CD4-positive, alpha-beta T cell (primary cell): ENCODE results near the gene B4GALT1. TPM values are rescaled to one million over a fixed set of nuclear protein-coding genes. Genes with fewer than 3 reads are reported as not detected.

Experiments
- ATAC-seq: fragments of 200-7000 bp; cut with Tn5 transposase; one replicate; pipeline ENCODE4 v1.10.0; 2022; ENCODE audit warnings: mild to moderate bottlenecking; ENCODE audit not compliant: poor library complexity
- CTCF ChIA-PET: fragments of 350-600 bp; sonication (Branson Sonifier 250); formaldehyde crosslinking; loops from one replicate; lab custom pipeline; 2021; ENCODE audit warnings: antibody characterized with exemption, inconsistent platforms; lab: Charles Lee
- POLR2A ChIA-PET: fragments of 350-600 bp; sonication (Branson Sonifier 250); formaldehyde crosslinking; loops from one replicate; lab custom pipeline; 2021; ENCODE audit warnings: antibody characterized with exemption, inconsistent platforms; lab: Charles Lee
- DNase-seq, 14 experiments: peaks; one replicate each; pipeline ENCODE4 v3.0.0-alpha.2; 2013 to 2020; ENCODE audit warnings: mixed read lengths in 2 of 14
- H3K27ac ChIP-seq, 2 donors: one replicate each; pipeline versions ENCODE4 v1.5.1 to v1.7.0; 2013; ENCODE audit warnings: low read length in 2 of 2, low read depth in 1 of 2, mild to moderate bottlenecking in 1 of 2
- H3K27me3 ChIP-seq, 2 experiments: 1 replicate in 1 of 2; 2 replicates in 1 of 2; pipeline versions ENCODE4 v1.6.1 to v1.7.0; 2013; ENCODE audit warnings: low read length in 2 of 2, control low read depth in 1 of 2, mild to moderate bottlenecking in 1 of 2, moderate library complexity in 1 of 2; ENCODE audit not compliant: insufficient read depth in 2 of 2, control insufficient read depth in 1 of 2
- H3K36me3 ChIP-seq: one replicate; pipeline ENCODE4 v1.6.1; 2013; ENCODE audit warnings: low read length, control low read depth; ENCODE audit not compliant: insufficient read depth
- H3K4me1 ChIP-seq: one replicate; pipeline ENCODE4 v1.6.1; 2013; ENCODE audit warnings: low read length, control low read depth; ENCODE audit not compliant: insufficient read depth
- H3K4me3 ChIP-seq: one replicate; pipeline ENCODE4 v1.5.1; 2013; ENCODE audit warnings: mild to moderate bottlenecking, low read length, moderate library complexity
- H3K9me3 ChIP-seq, 2 experiments: 1 replicate in 1 of 2; 2 replicates in 1 of 2; pipeline versions ENCODE4 v1.6.1 to v1.7.0; 2013; ENCODE audit warnings: low read length in 2 of 2, mild to moderate bottlenecking in 2 of 2, control low read depth in 1 of 2, moderate library complexity in 1 of 2; ENCODE audit not compliant: control insufficient read depth in 1 of 2, insufficient read depth in 1 of 2
- H3K27ac Mint-ChIP-seq: one replicate; pipeline ENCODE4 v1.8.0; 2020; ENCODE audit warnings: mixed read lengths
- H3K27me3 Mint-ChIP-seq: one replicate; pipeline ENCODE4 v1.8.0; 2021; ENCODE audit warnings: mixed read lengths
- H3K36me3 Mint-ChIP-seq: one replicate; pipeline ENCODE4 v1.8.0; 2021; ENCODE audit warnings: low read depth, mixed read lengths
- H3K4me1 Mint-ChIP-seq: one replicate; pipeline ENCODE4 v1.8.0; 2021; ENCODE audit warnings: low read depth, mixed read lengths
- H3K4me3 Mint-ChIP-seq: one replicate; pipeline ENCODE4 v1.8.0; 2020; ENCODE audit warnings: mild to moderate bottlenecking, mixed read lengths
- H3K9me3 Mint-ChIP-seq: one replicate; pipeline ENCODE4 v1.8.0; 2020; ENCODE audit warnings: mixed read lengths
- CTCF ChIP-seq: fragments of 200-600 bp; IDR thresholded peaks from one replicate; pipeline ENCODE4 v1.8.0; 2022; ENCODE audit warnings: antibody characterized with exemption, mild to moderate bottlenecking
- intact Hi-C, 2 experiments: fragments of 100-400 bp; cut with DNase I in 1 of 2; cut with micrococcal nuclease in 1 of 2; formaldehyde crosslinking; loops; one replicate each; pipeline versions ENCODE4 v1.15.1 to v1.9.0; 2023 to 2025; cut with DNase I, micrococcal nuclease
- total RNA-seq, 174 experiments: library from RNA in 2 of 174; stranded (reverse) in 2 of 174; gene quantifications; one replicate each; pipeline ENCODE4 v1.2.3 and lab custom pipeline; 2021 to 2026

B4GALT1 gene
- total RNA-seq, 2 experiments from 2014 or later, result 74.7 to 77.0 TPM

GRCh38 chr9:33103501-33104281 is 63.4 kb downstream of the B4GALT1 start:
- H3K9me3 ChIP-seq, result no peaks in the 10 kb centered on the region
- H3K4me3 Mint-ChIP-seq, result no peak overlapping the region
- no peak overlapping the region for H3K27ac Mint-ChIP-seq
- no peaks in the 10 kb centered on the region for H3K36me3 Mint-ChIP-seq
- H3K9me3 Mint-ChIP-seq, result no peaks in the 10 kb centered on the region
- CTCF ChIA-PET, result no interaction called here
- no peak overlapping the region for H3K27ac ChIP-seq
- POLR2A ChIA-PET, result no interaction called here
- H3K36me3 ChIP-seq, result no peaks in the 10 kb centered on the region
- no peak for TF ChIP-seq CTCF
- no peak for ATAC-seq
- no peaks in the 10 kb centered on the region for H3K27me3 ChIP-seq
- H3K4me1 ChIP-seq, result no peaks in the 10 kb centered on the region
- no peak overlapping the region for H3K4me3 ChIP-seq
- no peak for DNase-seq
- H3K4me1 Mint-ChIP-seq, result no peaks in the 10 kb centered on the region
- intact Hi-C loops, result no loop called here
- H3K27me3 Mint-ChIP-seq, result no peaks in the 10 kb centered on the region

- ATAC-seq, result no peak
- Mint-ChIP-seq H3K27me3 (no peaks in the 10 kb centered on the region), H3K9me3 (no peaks in the 10 kb centered on the region), H3K27ac (no peak overlapping the region), H3K4me1 (no peaks in the 10 kb centered on the region), H3K36me3 (no peaks in the 10 kb centered on the region), H3K4me3 (no peak overlapping the region)
- Histone ChIP-seq H3K4me3 (no peak overlapping the region), H3K27ac (no peak overlapping the region), H3K9me3 (no peaks in the 10 kb centered on the region), H3K27me3 (no peaks in the 10 kb centered on the region), H3K36me3 (no peaks in the 10 kb centered on the region), H3K4me1 (no peaks in the 10 kb centered on the region)
- ChIA-PET CTCF (no interaction called here), POLR2A (no interaction called here)
- DNase-seq, result no peak
- no peak for TF ChIP-seq CTCF
- intact Hi-C loops, result no loop called here
Observed at GRCh38 chr9:33102551-33103210, 64.5 kb downstream of the B4GALT1 start.

GRCh38 chr9:33101104-33101951 is 65.8 kb downstream of the B4GALT1 start:
- DNase-seq (no peak), ATAC-seq (no peak)
- no peaks in the 10 kb centered on the region for H3K36me3 Mint-ChIP-seq
- H3K4me3 ChIP-seq, result no peak overlapping the region
- no peak overlapping the region for H3K4me3 Mint-ChIP-seq
- H3K9me3 Mint-ChIP-seq, result no peaks in the 10 kb centered on the region
- H3K36me3 ChIP-seq, result no peaks in the 10 kb centered on the region
- H3K4me1 Mint-ChIP-seq, result no peaks in the 10 kb centered on the region
- H3K9me3 ChIP-seq, result no peaks in the 10 kb centered on the region
- intact Hi-C loops, result no loop called here
- POLR2A ChIA-PET, result no interaction called here
- H3K4me1 ChIP-seq, result no peaks in the 10 kb centered on the region
- H3K27me3 Mint-ChIP-seq, result no peaks in the 10 kb centered on the region
- no peak overlapping the region for H3K27ac Mint-ChIP-seq
- TF ChIP-seq CTCF, result no peak
- CTCF ChIA-PET, result no interaction called here
- H3K27ac ChIP-seq, result no peak overlapping the region
- H3K27me3 ChIP-seq, result no peaks in the 10 kb centered on the region
